GOT3 (cell line): ENCODE results near the gene DAP3.
A peak's percentile ranks its signal among the peaks of the same experiment; 100 is the strongest.
"Not testable (repeated sequence)": the region's sequence is repeated elsewhere in the genome, so short reads cannot be mapped to it uniquely, and the experiment has no call there.

Source experiments
- DNase-seq: peaks from one replicate; lab custom pipeline; 2025; ENCODE audit warnings: mixed read lengths; lab: John Stamatoyannopoulos, UW

The DAP3 gene

GRCh38 chr1:155689081-155689607 lies at the start of gene DAP3:
Gene DAP3 (plus strand): TSS chr1:155689091. CDS start chr1:155709780, 20,689 bp downstream.
- DNase-seq, result not testable (repeated sequence)

GRCh38 chr1:155640367-155640766 lies 48.5 kb upstream of the DAP3 start:
- no peak for DNase-seq

GRCh38 chr1:155642559-155643180 lies 46.2 kb upstream of the DAP3 start:
- DNase-seq, result not testable (repeated sequence)

GRCh38 chr1:155643230-155643629 lies 45.7 kb upstream of the DAP3 start:
- no peak for DNase-seq

- DNase-seq, result no peak
These were observed 43.8 kb upstream of the DAP3 start for GRCh38 chr1:155645034-155645598.

- DNase-seq, result no peak
These were observed 43.2 kb upstream of the DAP3 start for GRCh38 chr1:155645648-155646047.

- no peak for DNase-seq
These were observed 42.6 kb upstream of the DAP3 start for GRCh38 chr1:155646307-155646706.

- DNase-seq, result peak; percentile 38
These were observed 40.4 kb upstream of the DAP3 start for GRCh38 chr1:155648207-155649147.

GRCh38 chr1:155649676-155650075 lies 39.2 kb upstream of the DAP3 start:
- DNase-seq, result no peak

GRCh38 chr1:155650231-155650757 lies 38.6 kb upstream of the DAP3 start:
- no peak for DNase-seq

GRCh38 chr1:155651861-155652661 lies 36.8 kb upstream of the DAP3 start:
- DNase-seq, result no peak

- DNase-seq, result no peak
These were observed 35.9 kb upstream of the DAP3 start for GRCh38 chr1:155652951-155653350.

GRCh38 chr1:155657463-155657862 lies 31.4 kb upstream of the DAP3 start:
- DNase-seq, result no peak

GRCh38 chr1:155661239-155661638 lies 27.7 kb upstream of the DAP3 start:
- DNase-seq, result not testable (repeated sequence)

GRCh38 chr1:155669233-155670162 lies 19.4 kb upstream of the DAP3 start:
- DNase-seq, result no peak

GRCh38 chr1:155671750-155672149 lies 17.1 kb upstream of the DAP3 start:
- no peak for DNase-seq

GRCh38 chr1:155673003-155673402 lies 15.9 kb upstream of the DAP3 start:
- DNase-seq, result no peak

GRCh38 chr1:155678027-155678426 lies 10.9 kb upstream of the DAP3 start:
- no peak for DNase-seq

- not testable (repeated sequence) for DNase-seq
These were observed 9.9 kb upstream of the DAP3 start for GRCh38 chr1:155678992-155679391.

GRCh38 chr1:155680531-155680930 lies 8.4 kb upstream of the DAP3 start:
- DNase-seq, result no peak
